GM23338 (cell line): ENCODE measurements around the gene NEURL3. TPM values are rescaled to one million over a fixed set of nuclear protein-coding genes. Genes with fewer than 3 reads are reported as not detected.
A peak's percentile ranks its signal among the peaks of the same experiment; 100 is the strongest.

Experiments
- ATAC-seq: fragments of 200-7000 bp; cut with Tn5 transposase; 3 replicates; pipeline ENCODE4 v1.9.1; 2020
- DNase-seq: peaks from one replicate; pipeline ENCODE4 v3.0.0-alpha.2; 2015; ENCODE audit warnings: low spot score
- H2AFZ ChIP-seq: fragments of 200-600 bp; sonication (generic); 2 replicates; pipeline ENCODE4 v1.8.0; 2016; ENCODE audit warnings: antibody characterized with exemption, mild to moderate bottlenecking, moderate library complexity
- H3F3A ChIP-seq: fragments of 200-600 bp; sonication (generic); replicated peaks from 2 replicates; pipeline ENCODE4 v1.8.0; 2017; ENCODE audit warnings: antibody characterized with exemption, mixed run types, low read depth
- H3K27ac ChIP-seq: fragments of 200-600 bp; sonication (generic); 2 replicates; pipeline ENCODE4 v1.6.1; 2016; ENCODE audit warnings: low read depth
- H3K27me3 ChIP-seq: fragments of 200-600 bp; sonication (generic); 2 replicates; pipeline ENCODE4 v1.8.0; 2016; ENCODE audit warnings: mild to moderate bottlenecking, mixed run types, moderate library complexity; ENCODE audit not compliant: insufficient read depth
- H3K36me3 ChIP-seq: fragments of 200-600 bp; sonication (generic); 2 replicates; pipeline ENCODE4 v1.8.0; 2016; ENCODE audit warnings: mild to moderate bottlenecking; ENCODE audit not compliant: insufficient read depth
- H3K4me1 ChIP-seq: fragments of 200-600 bp; sonication (generic); 2 replicates; pipeline ENCODE4 v1.8.0; 2016; ENCODE audit warnings: mild to moderate bottlenecking, moderate library complexity; ENCODE audit not compliant: insufficient read depth
- H3K4me2 ChIP-seq: fragments of 200-600 bp; sonication (generic); 2 replicates; pipeline ENCODE4 v1.7.1; 2017; ENCODE audit warnings: mixed run types
- H3K4me3 ChIP-seq: fragments of 200-600 bp; sonication (generic); 2 replicates; pipeline ENCODE4 v1.6.1; 2016; ENCODE audit warnings: mixed run types
- H3K79me2 ChIP-seq: fragments of 200-600 bp; sonication (generic); replicated peaks from 2 replicates; pipeline ENCODE4 v1.8.0; 2017; ENCODE audit warnings: mild to moderate bottlenecking; ENCODE audit not compliant: insufficient read depth
- H3K9me2 ChIP-seq: fragments of 200-600 bp; sonication (generic); 2 replicates; pipeline ENCODE4 v1.8.0; 2017; ENCODE audit not compliant: insufficient read depth
- H4K20me1 ChIP-seq: fragments of 200-600 bp; sonication (generic); replicated peaks from 2 replicates; pipeline ENCODE4 v1.8.0; 2017; ENCODE audit warnings: mild to moderate bottlenecking; ENCODE audit not compliant: insufficient read depth
- H3K27ac Mint-ChIP-seq: 2 replicates; pipeline ENCODE4 v1.8.0; 2020; ENCODE audit warnings: inconsistent platforms, mild to moderate bottlenecking, moderate library complexity, mixed read lengths
- H3K27me3 Mint-ChIP-seq: 3 replicates; pipeline ENCODE4 v1.8.0; 2022; ENCODE audit warnings: low read depth, mild to moderate bottlenecking, moderate library complexity, mixed read lengths, inconsistent platforms; ENCODE audit not compliant: insufficient read depth, poor library complexity
- H3K36me3 Mint-ChIP-seq: 3 replicates; pipeline ENCODE4 v1.8.0; 2021; ENCODE audit warnings: low read depth, mild to moderate bottlenecking, inconsistent platforms, moderate library complexity, mixed read lengths
- H3K4me1 Mint-ChIP-seq: 3 replicates; pipeline ENCODE4 v1.8.0; 2020; ENCODE audit warnings: mild to moderate bottlenecking, inconsistent platforms, mixed read lengths
- H3K4me3 Mint-ChIP-seq: 3 replicates; pipeline ENCODE4 v1.8.0; 2021; ENCODE audit warnings: moderate library complexity, mild to moderate bottlenecking, inconsistent platforms, mixed read lengths
- H3K9me3 Mint-ChIP-seq: 3 replicates; pipeline ENCODE4 v1.8.0; 2020; ENCODE audit warnings: moderate library complexity, mild to moderate bottlenecking, inconsistent platforms, mixed read lengths
- CREB1 ChIP-seq: fragments of 250-450 bp; sonication (Bioruptor Pico); IDR thresholded peaks from 2 replicates; pipeline ENCODE4 v1.5.0; 2020; ENCODE audit warnings: low read depth, mild to moderate bottlenecking, moderate library complexity
- EZH2 ChIP-seq: fragments of 200-600 bp; sonication (generic); IDR thresholded peaks from one replicate; pipeline ENCODE4 v1.8.0; 2017; ENCODE audit warnings: antibody characterized with exemption, mild to moderate bottlenecking, low read depth; ENCODE audit not compliant: unreplicated experiment
- EZH2phosphoT487 ChIP-seq: fragments of 200-600 bp; sonication (generic); IDR thresholded peaks from one replicate; pipeline ENCODE4 v1.8.1; 2018; ENCODE audit warnings: antibody characterized with exemption; ENCODE audit not compliant: unreplicated experiment
- JUNB ChIP-seq: IDR thresholded peaks from one replicate; pipeline ENCODE4 v1.6.1; 2016; ENCODE audit warnings: antibody characterized with exemption; ENCODE audit not compliant: unreplicated experiment
- NANOG ChIP-seq: IDR thresholded peaks from 2 replicates; pipeline ENCODE4 v1.6.1; 2016; ENCODE audit warnings: antibody characterized with exemption, borderline replicate concordance
- POLR2AphosphoS5 ChIP-seq: IDR thresholded peaks from 2 replicates; pipeline ENCODE4 v1.6.1; 2016; ENCODE audit warnings: antibody characterized with exemption, low read depth
- STAT1 ChIP-seq: IDR thresholded peaks from one replicate; pipeline ENCODE4 v1.6.1; 2016; ENCODE audit warnings: antibody characterized with exemption; ENCODE audit not compliant: unreplicated experiment
- ZNF114 ChIP-seq: fragments of 250-450 bp; sonication (Bioruptor Pico); IDR thresholded peaks from 2 replicates; pipeline ENCODE4 v1.5.0; 2020; ENCODE audit warnings: mild to moderate bottlenecking, moderate library complexity
- ZNF331 ChIP-seq: fragments of 250-450 bp; sonication (Bioruptor Pico); IDR thresholded peaks from 2 replicates; pipeline ENCODE4 v1.5.0; 2020; ENCODE audit warnings: low read depth, mild to moderate bottlenecking, moderate library complexity
- polyA plus RNA-seq: library from polyadenylated mRNA; unstranded; fragments of >200 nt; fragmentation: Nextera tagmentation; extraction: Ambion mirVana; gene quantifications from 2 replicates; pipeline ENCODE4 v1.2.1, GENCODE V29; 2016
- total RNA-seq: library from RNA; depleted of rRNA; stranded (reverse); fragments of >200 nt; shearing (Covaris generic); gene quantifications from 2 replicates; pipeline ENCODE4 v1.2.3, GENCODE V29; 2014
- TF ChIP-seq, protein P1 (sequence below): IDR thresholded peaks from 2 replicates; pipeline ENCODE4 v1.6.1; 2016; ENCODE audit warnings: antibody characterized with exemption
- TF ChIP-seq, protein P2 (sequence below), 2 experiments: fragments of 200-600 bp in 1 of 2; sonication (generic) in 1 of 2; conservative IDR thresholded peaks; 2 replicates each; pipeline versions ENCODE4 v1.5.1 to v1.6.1; 2016 to 2017; ENCODE audit warnings: antibody characterized with exemption in 2 of 2, low read depth in 2 of 2, mild to moderate bottlenecking in 2 of 2, moderate library complexity in 1 of 2
- TF ChIP-seq, protein P3 (sequence below): IDR thresholded peaks from one replicate; pipeline ENCODE4 v1.6.1; 2018; ENCODE audit warnings: antibody characterized with exemption; ENCODE audit not compliant: unreplicated experiment

Gene NEURL3
- total and polyA plus RNA-seq, 2 experiments from 2014 or later, result 0.21 TPM; not detected in 1

DNA sequence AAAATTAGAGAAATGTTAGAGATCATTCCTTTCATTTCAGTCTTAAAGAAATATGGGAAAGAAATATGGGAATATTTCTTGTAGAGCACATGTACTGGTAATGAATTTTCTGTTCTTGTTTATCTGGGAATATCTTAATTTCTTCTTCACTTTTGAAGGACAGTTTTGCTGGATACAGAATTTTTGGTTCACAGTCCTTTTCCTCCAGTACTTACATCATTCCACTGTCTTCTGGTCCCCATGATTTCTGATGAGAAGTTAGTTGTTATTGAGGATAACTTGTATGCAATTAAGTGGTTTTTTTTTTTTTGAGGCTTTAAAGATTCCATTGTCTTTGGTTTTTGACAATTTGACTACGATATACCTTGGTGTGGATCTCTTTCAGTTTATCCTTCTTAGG, 11.0 kb downstream of the NEURL3 start (continued):
- TF ChIP-seq, protein P1, sequence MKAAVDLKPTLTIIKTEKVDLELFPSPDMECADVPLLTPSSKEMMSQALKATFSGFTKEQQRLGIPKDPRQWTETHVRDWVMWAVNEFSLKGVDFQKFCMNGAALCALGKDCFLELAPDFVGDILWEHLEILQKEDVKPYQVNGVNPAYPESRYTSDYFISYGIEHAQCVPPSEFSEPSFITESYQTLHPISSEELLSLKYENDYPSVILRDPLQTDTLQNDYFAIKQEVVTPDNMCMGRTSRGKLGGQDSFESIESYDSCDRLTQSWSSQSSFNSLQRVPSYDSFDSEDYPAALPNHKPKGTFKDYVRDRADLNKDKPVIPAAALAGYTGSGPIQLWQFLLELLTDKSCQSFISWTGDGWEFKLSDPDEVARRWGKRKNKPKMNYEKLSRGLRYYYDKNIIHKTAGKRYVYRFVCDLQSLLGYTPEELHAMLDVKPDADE, result no peak

DNA sequence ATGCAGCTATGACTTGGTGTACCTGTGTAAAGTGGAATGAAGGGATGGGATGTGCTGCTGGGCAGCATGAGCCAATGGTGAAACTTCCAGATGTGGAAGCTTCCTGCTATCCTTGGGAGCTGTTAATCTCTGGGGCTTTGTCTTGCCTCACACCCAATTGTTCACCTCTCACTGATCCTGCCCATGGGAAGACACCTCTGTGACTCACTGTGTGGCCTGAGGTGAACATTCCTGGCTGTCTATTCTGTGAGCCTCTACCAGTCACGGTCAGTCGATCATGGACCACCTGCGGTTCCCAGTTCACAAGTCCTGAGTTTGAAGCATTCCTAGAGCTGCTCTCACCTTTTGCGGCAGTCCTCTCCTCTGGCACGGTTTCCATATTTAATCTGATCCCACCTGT, 12.1 kb downstream of the NEURL3 start:
- Histone ChIP-seq H2AFZ (no peak overlapping the region), H3K27me3 (no peaks in the 10 kb centered on the region), H3K4me3 (no peak overlapping the region), H3K4me2 (no peak overlapping the region), H3K79me2 (no peaks in the 10 kb centered on the region), H3F3A (no peaks in the 10 kb centered on the region), H4K20me1 (no peaks in the 10 kb centered on the region), H3K27ac (no peak overlapping the region), H3K9me2 (no peaks in the 10 kb centered on the region), H3K36me3 (no peaks in the 10 kb centered on the region), H3K4me1 (no peaks in the 10 kb centered on the region)
- ATAC-seq (peak; percentile 46), DNase-seq (peak; percentile 51)
- H3K4me1 Mint-ChIP-seq, result peaks cover 1% of the 10 kb centered on the region; the same call in 2 of the 3 replicates
- no peaks in the 10 kb centered on the region for H3K27me3 Mint-ChIP-seq
- no peak overlapping the region for H3K27ac Mint-ChIP-seq
- H3K4me3 Mint-ChIP-seq, result no peak overlapping the region
- H3K36me3 Mint-ChIP-seq, result no peaks in the 10 kb centered on the region
- peaks cover 12% of the 10 kb centered on the region; the same call in 2 of the 3 replicates for H3K9me3 Mint-ChIP-seq
- TF ChIP-seq EZH2 (no peak), EZH2phosphoT487 (no peak), ZNF331 (CRISPR knock-in tag) (no peak), POLR2AphosphoS5 (no peak), ZNF114 (no peak), STAT1 (no peak), NANOG (no peak), JUNB (no peak), CREB1 (CRISPR knock-in tag) (no peak)
- TF ChIP-seq, protein P1, result no peak
- TF ChIP-seq, protein P2, sequence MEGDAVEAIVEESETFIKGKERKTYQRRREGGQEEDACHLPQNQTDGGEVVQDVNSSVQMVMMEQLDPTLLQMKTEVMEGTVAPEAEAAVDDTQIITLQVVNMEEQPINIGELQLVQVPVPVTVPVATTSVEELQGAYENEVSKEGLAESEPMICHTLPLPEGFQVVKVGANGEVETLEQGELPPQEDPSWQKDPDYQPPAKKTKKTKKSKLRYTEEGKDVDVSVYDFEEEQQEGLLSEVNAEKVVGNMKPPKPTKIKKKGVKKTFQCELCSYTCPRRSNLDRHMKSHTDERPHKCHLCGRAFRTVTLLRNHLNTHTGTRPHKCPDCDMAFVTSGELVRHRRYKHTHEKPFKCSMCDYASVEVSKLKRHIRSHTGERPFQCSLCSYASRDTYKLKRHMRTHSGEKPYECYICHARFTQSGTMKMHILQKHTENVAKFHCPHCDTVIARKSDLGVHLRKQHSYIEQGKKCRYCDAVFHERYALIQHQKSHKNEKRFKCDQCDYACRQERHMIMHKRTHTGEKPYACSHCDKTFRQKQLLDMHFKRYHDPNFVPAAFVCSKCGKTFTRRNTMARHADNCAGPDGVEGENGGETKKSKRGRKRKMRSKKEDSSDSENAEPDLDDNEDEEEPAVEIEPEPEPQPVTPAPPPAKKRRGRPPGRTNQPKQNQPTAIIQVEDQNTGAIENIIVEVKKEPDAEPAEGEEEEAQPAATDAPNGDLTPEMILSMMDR (conservative IDR thresholded peaks at IDR 0.05; ENCODE audit: low read depth in 2 of 2), result no peak
- TF ChIP-seq, protein P3, sequence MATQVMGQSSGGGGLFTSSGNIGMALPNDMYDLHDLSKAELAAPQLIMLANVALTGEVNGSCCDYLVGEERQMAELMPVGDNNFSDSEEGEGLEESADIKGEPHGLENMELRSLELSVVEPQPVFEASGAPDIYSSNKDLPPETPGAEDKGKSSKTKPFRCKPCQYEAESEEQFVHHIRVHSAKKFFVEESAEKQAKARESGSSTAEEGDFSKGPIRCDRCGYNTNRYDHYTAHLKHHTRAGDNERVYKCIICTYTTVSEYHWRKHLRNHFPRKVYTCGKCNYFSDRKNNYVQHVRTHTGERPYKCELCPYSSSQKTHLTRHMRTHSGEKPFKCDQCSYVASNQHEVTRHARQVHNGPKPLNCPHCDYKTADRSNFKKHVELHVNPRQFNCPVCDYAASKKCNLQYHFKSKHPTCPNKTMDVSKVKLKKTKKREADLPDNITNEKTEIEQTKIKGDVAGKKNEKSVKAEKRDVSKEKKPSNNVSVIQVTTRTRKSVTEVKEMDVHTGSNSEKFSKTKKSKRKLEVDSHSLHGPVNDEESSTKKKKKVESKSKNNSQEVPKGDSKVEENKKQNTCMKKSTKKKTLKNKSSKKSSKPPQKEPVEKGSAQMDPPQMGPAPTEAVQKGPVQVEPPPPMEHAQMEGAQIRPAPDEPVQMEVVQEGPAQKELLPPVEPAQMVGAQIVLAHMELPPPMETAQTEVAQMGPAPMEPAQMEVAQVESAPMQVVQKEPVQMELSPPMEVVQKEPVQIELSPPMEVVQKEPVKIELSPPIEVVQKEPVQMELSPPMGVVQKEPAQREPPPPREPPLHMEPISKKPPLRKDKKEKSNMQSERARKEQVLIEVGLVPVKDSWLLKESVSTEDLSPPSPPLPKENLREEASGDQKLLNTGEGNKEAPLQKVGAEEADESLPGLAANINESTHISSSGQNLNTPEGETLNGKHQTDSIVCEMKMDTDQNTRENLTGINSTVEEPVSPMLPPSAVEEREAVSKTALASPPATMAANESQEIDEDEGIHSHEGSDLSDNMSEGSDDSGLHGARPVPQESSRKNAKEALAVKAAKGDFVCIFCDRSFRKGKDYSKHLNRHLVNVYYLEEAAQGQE, result no peak
